Neural progenitor cell (in vitro differentiated cells): Measurements from ENCODE around the gene SEC14L1. TPM values are rescaled to one million over a fixed set of nuclear protein-coding genes. Genes with fewer than 3 reads are reported as not detected.
"Not testable (repeated sequence)": the region's sequence is repeated elsewhere in the genome, so short reads cannot be mapped to it uniquely, and the experiment has no call there.

Experiments used
- DNase-seq: peaks from one replicate; pipeline ENCODE4 v3.0.0-alpha.2; 2016; ENCODE audit warnings: low spot score
- H2AFZ ChIP-seq: fragments of 200-600 bp; sonication (generic); replicated peaks from 2 replicates; pipeline ENCODE4 v1.6.1; 2016; ENCODE audit warnings: antibody characterized with exemption
- H3F3A ChIP-seq: fragments of 200-600 bp; sonication (generic); 2 replicates; pipeline ENCODE4 v1.6.1; 2016; ENCODE audit warnings: antibody characterized with exemption, low read depth
- H3K27ac ChIP-seq: fragments of 200-600 bp; sonication (generic); 2 replicates; pipeline ENCODE4 v1.5.1; 2016; ENCODE audit warnings: mild to moderate bottlenecking
- H3K27me3 ChIP-seq: fragments of 200-600 bp; sonication (generic); 2 replicates; pipeline ENCODE4 v1.6.1; 2016; ENCODE audit warnings: mild to moderate bottlenecking, moderate library complexity
- H3K36me3 ChIP-seq: fragments of 200-600 bp; sonication (generic); 2 replicates; pipeline ENCODE4 v1.5.1; 2016
- H3K4me1 ChIP-seq: fragments of 200-600 bp; sonication (generic); 2 replicates; pipeline ENCODE4 v1.6.1; 2016; ENCODE audit warnings: mixed run types
- H3K4me2 ChIP-seq: fragments of 200-600 bp; sonication (generic); 2 replicates; pipeline ENCODE4 v1.6.1; 2016
- H3K4me3 ChIP-seq: fragments of 200-600 bp; sonication (generic); 2 replicates; pipeline ENCODE4 v1.5.1; 2016
- H3K79me2 ChIP-seq: fragments of 200-600 bp; sonication (generic); 2 replicates; pipeline ENCODE4 v1.6.1; 2016; ENCODE audit warnings: low read depth
- H3K9ac ChIP-seq: fragments of 200-600 bp; sonication (generic); 2 replicates; pipeline ENCODE4 v1.6.1; 2016
- H3K9me3 ChIP-seq: fragments of 200-600 bp; sonication (generic); 2 replicates; pipeline ENCODE4 v1.5.1; 2016; ENCODE audit warnings: low read depth
- H4K20me1 ChIP-seq: fragments of 200-600 bp; sonication (generic); 2 replicates; pipeline ENCODE4 v1.6.1; 2016; ENCODE audit warnings: low read depth
- H3K27ac Mint-ChIP-seq: 3 replicates; pipeline ENCODE4 v1.8.0; 2021; ENCODE audit warnings: mixed read lengths
- H3K27me3 Mint-ChIP-seq: 2 replicates; pipeline ENCODE4 v1.8.0; 2022; ENCODE audit warnings: low read depth, mild to moderate bottlenecking, inconsistent platforms, moderate library complexity, mixed read lengths; ENCODE audit not compliant: insufficient read depth
- H3K36me3 Mint-ChIP-seq: 3 replicates; pipeline ENCODE4 v1.8.0; 2021; ENCODE audit warnings: mixed read lengths
- H3K4me1 Mint-ChIP-seq: 3 replicates; pipeline ENCODE4 v1.8.0; 2021; ENCODE audit warnings: mixed read lengths
- H3K4me3 Mint-ChIP-seq: 3 replicates; pipeline ENCODE4 v1.8.0; 2021; ENCODE audit warnings: mild to moderate bottlenecking, moderate library complexity, mixed read lengths
- H3K9me3 Mint-ChIP-seq: 3 replicates; pipeline ENCODE4 v1.8.0; 2020; ENCODE audit warnings: mixed read lengths
- CTCF ChIP-seq: fragments of 200-600 bp; sonication (generic); IDR thresholded peaks from 2 replicates; pipeline ENCODE4 v1.5.1; 2017; ENCODE audit warnings: antibody characterized with exemption, mild to moderate bottlenecking
- EZH2 ChIP-seq: fragments of 200-600 bp; sonication (generic); IDR thresholded peaks from 2 replicates; pipeline ENCODE4 v1.6.1; 2017; ENCODE audit warnings: antibody characterized with exemption, mild to moderate bottlenecking, moderate library complexity
- EZH2phosphoT487 ChIP-seq: fragments of 200-600 bp; sonication (generic); IDR thresholded peaks from 2 replicates; pipeline ENCODE4 v1.6.1; 2017; ENCODE audit warnings: antibody characterized with exemption
- total RNA-seq: library from RNA; depleted of rRNA; stranded (reverse); fragments of >200 nt; gene quantifications from 2 replicates; pipeline ENCODE4 v1.2.3, GENCODE V29; 2015; ENCODE audit warnings: low replicate concordance

SEC14L1 gene
- total RNA-seq, 1 donor from 2014 or later = 75.0 TPM

- H3K79me2 ChIP-seq = peaks cover 91% of the 10 kb centered on the region
- Mint-ChIP-seq H3K27ac (peak overlapping the region; percentile 59), H3K4me3 (no peak overlapping the region), H3K36me3 (peaks cover 26% of the 10 kb centered on the region), H3K27me3 (peaks cover 7% of the 10 kb centered on the region), H3K9me3 (peaks cover 4% of the 10 kb centered on the region), H3K4me1 (peaks cover 32% of the 10 kb centered on the region)
- no peak for TF ChIP-seq CTCF
- no peak for TF ChIP-seq EZH2phosphoT487
- TF ChIP-seq EZH2 = no peak
- no peak overlapping the region for H2AFZ ChIP-seq
- peaks cover 10% of the 10 kb centered on the region for H3F3A ChIP-seq
- H3K9me3 ChIP-seq = no peaks in the 10 kb centered on the region
- H4K20me1 ChIP-seq = peaks cover 47% of the 10 kb centered on the region
- H3K4me1 ChIP-seq = peaks cover 42% of the 10 kb centered on the region
- DNase-seq = no peak
- no peak overlapping the region for H3K9ac ChIP-seq
- no peaks in the 10 kb centered on the region for H3K36me3 ChIP-seq
- peak overlapping the region; percentile 53 for H3K27ac ChIP-seq
- peak overlapping the region; percentile 24 for H3K4me2 ChIP-seq
- no peak overlapping the region for H3K4me3 ChIP-seq
- no peaks in the 10 kb centered on the region for H3K27me3 ChIP-seq
Observed at GRCh38 chr17:77153472-77153871, 12.7 kb downstream of the SEC14L1 start.

GRCh38 chr17:77153999-77154586 lies 13.3 kb downstream of the SEC14L1 start:
- Histone ChIP-seq H3K9me3 (no peaks in the 10 kb centered on the region), H3K4me1 (peaks cover 42% of the 10 kb centered on the region), H3K27ac (no peak overlapping the region), H3K79me2 (peaks cover 91% of the 10 kb centered on the region), H4K20me1 (peaks cover 41% of the 10 kb centered on the region), H2AFZ (no peak overlapping the region), H3K4me3 (no peak overlapping the region), H3K27me3 (no peaks in the 10 kb centered on the region), H3K4me2 (no peak overlapping the region), H3K36me3 (no peaks in the 10 kb centered on the region), H3K9ac (no peak overlapping the region), H3F3A (peaks cover 10% of the 10 kb centered on the region)
- Mint-ChIP-seq H3K27me3 (peaks cover 7% of the 10 kb centered on the region), H3K27ac (peak overlapping the region; percentile 57), H3K4me3 (no peak overlapping the region), H3K4me1 (peaks cover 26% of the 10 kb centered on the region), H3K36me3 (peaks cover 22% of the 10 kb centered on the region), H3K9me3 (peaks cover 4% of the 10 kb centered on the region)
- no peak for DNase-seq
- TF ChIP-seq CTCF (no peak), EZH2phosphoT487 (no peak), EZH2 (no peak)

GRCh38 chr17:77155125-77155524 lies 14.4 kb downstream of the SEC14L1 start:
- Histone ChIP-seq H3K27me3 (no peaks in the 10 kb centered on the region), H3K79me2 (peaks cover 90% of the 10 kb centered on the region), H3F3A (peaks cover 4% of the 10 kb centered on the region), H3K9me3 (no peaks in the 10 kb centered on the region), H3K4me3 (no peak overlapping the region), H3K36me3 (no peaks in the 10 kb centered on the region), H4K20me1 (peaks cover 31% of the 10 kb centered on the region), H3K4me2 (no peak overlapping the region), H3K9ac (peak overlapping the region; percentile 24), H3K27ac (no peak overlapping the region), H3K4me1 (peaks cover 34% of the 10 kb centered on the region), H2AFZ (no peak overlapping the region)
- no peak overlapping the region for H3K4me3 Mint-ChIP-seq
- H3K27me3 Mint-ChIP-seq = peaks cover 7% of the 10 kb centered on the region
- peaks cover 30% of the 10 kb centered on the region for H3K4me1 Mint-ChIP-seq
- DNase-seq = no peak
- no peak for TF ChIP-seq EZH2
- TF ChIP-seq CTCF = no peak
- TF ChIP-seq EZH2phosphoT487 = no peak
- peaks cover 4% of the 10 kb centered on the region for H3K9me3 Mint-ChIP-seq
- H3K27ac Mint-ChIP-seq = no peak overlapping the region
- peaks cover 20% of the 10 kb centered on the region for H3K36me3 Mint-ChIP-seq

- H3K9me3 Mint-ChIP-seq, H3K27ac ChIP-seq, H3K9me3 ChIP-seq, H3K4me3 ChIP-seq, H3K27me3 Mint-ChIP-seq, H3K27ac Mint-ChIP-seq, DNase-seq, H3K4me3 Mint-ChIP-seq, H2AFZ ChIP-seq, H3K4me2 ChIP-seq, H3K9ac ChIP-seq, H3K27me3 ChIP-seq, H3K36me3 ChIP-seq, H3F3A ChIP-seq: not testable (repeated sequence)
- Histone ChIP-seq H4K20me1 (peaks cover 25% of the 10 kb centered on the region), H3K4me1 (peaks cover 22% of the 10 kb centered on the region), H3K79me2 (peaks cover 84% of the 10 kb centered on the region)
- H3K36me3 Mint-ChIP-seq = peaks cover 14% of the 10 kb centered on the region
- peaks cover 40% of the 10 kb centered on the region for H3K4me1 Mint-ChIP-seq
Observed at GRCh38 chr17:77157766-77158165, 17.0 kb downstream of the SEC14L1 start.
